Left lung (tissue), 10 donors: ENCODE data around the gene CEP89. TPM values are rescaled to one million over a fixed set of nuclear protein-coding genes. Genes with fewer than 3 reads are reported as not detected.
"Not testable (repeated sequence)": the region's sequence is repeated elsewhere in the genome, so short reads cannot be mapped to it uniquely, and the experiment has no call there.

ENCODE experiments used
- ATAC-seq: fragments of 200-7000 bp; cut with Tn5 transposase; one replicate; pipeline ENCODE4 v1.9.1; 2020; ENCODE audit warnings: moderate library complexity
- DNase-seq, 4 donors: peaks; one replicate each; pipeline ENCODE4 v3.0.0-alpha.2; 2013 to 2020
- H3K27ac ChIP-seq, 2 donors: fragments of 200-600 bp; sonication (generic) in 1 of 2; one replicate each; pipeline versions ENCODE4 v1.5.0 to v1.8.0; 2020 to 2021
- H3K27me3 ChIP-seq, 2 donors: fragments of 200-600 bp; sonication (generic) in 1 of 2; one replicate each; pipeline versions ENCODE4 v1.5.0 to v1.8.0; 2020 to 2021
- H3K36me3 ChIP-seq, 2 donors: fragments of 200-600 bp; sonication (generic) in 1 of 2; one replicate each; pipeline versions ENCODE4 v1.5.0 to v1.8.0; 2020 to 2021
- H3K4me1 ChIP-seq, 2 donors: fragments of 200-600 bp; one replicate each; pipeline ENCODE4 v1.8.0; 2021
- H3K4me3 ChIP-seq, 2 donors: fragments of 200-600 bp; sonication (generic) in 1 of 2; one replicate each; pipeline versions ENCODE4 v1.5.0 to v1.8.0; 2020 to 2021; ENCODE audit warnings: mild to moderate bottlenecking in 1 of 2
- H3K9me3 ChIP-seq, 2 donors: fragments of 200-600 bp; sonication (generic) in 1 of 2; one replicate each; pipeline versions ENCODE4 v1.5.0 to v1.8.0; 2020 to 2021
- intact Hi-C, 2 donors: fragments of 100-400 bp; cut with DNase I; formaldehyde crosslinking; loops; one replicate each; pipeline versions ENCODE4 v1.11.2 to v1.14.2; 2022
- polyA plus RNA-seq, 6 donors: library from polyadenylated mRNA; unstranded; fragments of 120-200 nt; gene quantifications; one replicate each; pipeline ENCODE4 v1.2.1, GENCODE V29; 2013; ENCODE audit not compliant: insufficient read length in 6 of 6
- total RNA-seq, 2 donors: library from RNA; stranded (reverse); fragmentation: NEBNext Ultra II Directional; extraction: Animal tissue kit (Norgen Biotek cat#: 25700); gene quantifications; one replicate each; pipeline ENCODE4 v1.2.1, GENCODE V29; 2021
- TF ChIP-seq, protein P1 (sequence below), 2 donors: fragments of 200-600 bp; sonication (generic) in 1 of 2; IDR thresholded peaks; one replicate each; pipeline versions ENCODE4 v1.5.0 to v1.8.0; 2021; ENCODE audit warnings: antibody characterized with exemption in 2 of 2
- donor health status: DM: no; HTN: yes; CAD: no.
- donor health status: DM: no; HTN: no; CAD: no.

The CEP89 gene
- total and polyA plus RNA-seq, 8 donors, result 19.1 to 37.9 (median 32.3) TPM

DNA sequence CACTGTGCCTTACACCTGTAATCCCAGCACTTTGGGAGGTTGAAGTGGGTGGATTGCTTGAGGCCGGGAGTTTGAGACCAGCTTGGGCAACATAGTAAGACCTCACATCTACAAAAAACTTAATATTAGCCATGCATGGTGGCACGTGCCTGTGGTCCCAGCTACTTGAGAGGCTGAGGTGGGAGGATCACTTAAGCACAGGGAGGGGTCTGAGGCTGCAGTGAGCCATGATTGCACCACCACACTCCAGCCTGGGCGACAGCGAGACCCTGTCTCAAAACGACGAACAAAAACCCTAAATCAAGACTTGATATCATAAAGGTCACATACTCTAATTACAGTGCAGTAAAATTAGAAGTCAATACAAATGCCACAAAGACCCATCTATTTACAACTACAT, 119.5 kb downstream of the CEP89 start:
- Histone ChIP-seq H3K9me3 (no peaks in the 10 kb centered on the region), H3K36me3 (no peaks in the 10 kb centered on the region), H3K27me3 (no peaks in the 10 kb centered on the region), H3K27ac (no peak overlapping the region), H3K4me3 (no peak overlapping the region), H3K4me1 (no peaks in the 10 kb centered on the region)
- no peak for ATAC-seq
- no peak for DNase-seq
- TF ChIP-seq, protein P1, sequence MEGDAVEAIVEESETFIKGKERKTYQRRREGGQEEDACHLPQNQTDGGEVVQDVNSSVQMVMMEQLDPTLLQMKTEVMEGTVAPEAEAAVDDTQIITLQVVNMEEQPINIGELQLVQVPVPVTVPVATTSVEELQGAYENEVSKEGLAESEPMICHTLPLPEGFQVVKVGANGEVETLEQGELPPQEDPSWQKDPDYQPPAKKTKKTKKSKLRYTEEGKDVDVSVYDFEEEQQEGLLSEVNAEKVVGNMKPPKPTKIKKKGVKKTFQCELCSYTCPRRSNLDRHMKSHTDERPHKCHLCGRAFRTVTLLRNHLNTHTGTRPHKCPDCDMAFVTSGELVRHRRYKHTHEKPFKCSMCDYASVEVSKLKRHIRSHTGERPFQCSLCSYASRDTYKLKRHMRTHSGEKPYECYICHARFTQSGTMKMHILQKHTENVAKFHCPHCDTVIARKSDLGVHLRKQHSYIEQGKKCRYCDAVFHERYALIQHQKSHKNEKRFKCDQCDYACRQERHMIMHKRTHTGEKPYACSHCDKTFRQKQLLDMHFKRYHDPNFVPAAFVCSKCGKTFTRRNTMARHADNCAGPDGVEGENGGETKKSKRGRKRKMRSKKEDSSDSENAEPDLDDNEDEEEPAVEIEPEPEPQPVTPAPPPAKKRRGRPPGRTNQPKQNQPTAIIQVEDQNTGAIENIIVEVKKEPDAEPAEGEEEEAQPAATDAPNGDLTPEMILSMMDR (IDR thresholded peaks at IDR 0.05), result no peak
- intact Hi-C loops, result no loop called here

GRCh38 chr19:32848035-32848434, 123.7 kb downstream of the CEP89 start:
- ATAC-seq, H3K4me3 ChIP-seq, intact Hi-C loops, DNase-seq, H3K27ac ChIP-seq, H3K4me1 ChIP-seq, H3K36me3 ChIP-seq, H3K27me3 ChIP-seq, H3K9me3 ChIP-seq: not testable (repeated sequence)

DNA sequence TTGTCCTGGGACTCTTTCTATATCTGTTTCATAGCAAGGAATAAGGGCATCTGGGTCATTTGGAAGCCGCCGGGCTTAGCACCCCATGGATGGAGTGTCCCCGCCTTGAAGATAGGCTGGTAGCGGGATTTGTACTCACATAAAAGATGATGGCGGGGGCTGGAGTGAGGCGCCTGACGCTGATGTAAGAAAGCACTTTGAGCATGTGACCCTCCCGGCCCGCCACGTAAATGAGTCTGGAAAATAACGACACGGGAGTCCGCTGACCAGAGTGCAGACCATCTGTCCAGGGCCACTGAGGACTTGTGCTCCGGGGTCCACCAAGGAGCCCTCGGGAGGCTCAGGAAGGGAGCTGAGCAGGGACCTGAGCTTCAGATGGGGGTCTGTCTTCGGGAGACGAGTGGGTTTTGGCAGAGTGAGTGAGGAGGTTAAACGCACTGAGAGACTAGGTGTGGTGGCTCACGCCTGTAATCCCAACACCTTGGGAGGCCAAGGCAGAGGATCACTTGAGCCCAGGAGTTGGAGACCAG, 128.0 kb downstream of the CEP89 start:
- no peak for DNase-seq
- no peaks in the 10 kb centered on the region for H3K27me3 ChIP-seq
- no peak for ATAC-seq

DNA sequence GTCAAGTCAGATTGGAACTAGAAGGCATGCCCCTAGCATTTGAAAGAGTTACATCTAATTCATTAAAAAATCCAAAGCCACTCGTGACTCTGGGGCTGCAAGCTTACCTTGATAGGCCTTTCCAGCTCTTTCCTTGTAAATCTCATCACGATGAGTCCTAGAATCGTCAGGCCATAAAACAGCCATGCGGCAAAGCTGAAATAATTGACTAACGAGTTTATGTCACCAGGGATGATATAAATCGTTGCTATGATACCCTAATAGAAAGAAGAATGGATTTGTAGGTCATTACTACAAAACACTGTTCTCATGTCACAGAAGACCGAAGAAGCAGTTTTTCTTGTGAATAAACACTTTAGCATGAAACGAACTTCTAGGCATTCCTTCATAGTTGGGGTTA, 129.7 kb downstream of the CEP89 start:
- Histone ChIP-seq H3K4me1 (no peaks in the 10 kb centered on the region), H3K4me3 (no peak overlapping the region), H3K9me3 (peaks cover 0 to 21% of the 10 kb centered on the region in 2 donors), H3K36me3 (no peaks in the 10 kb centered on the region), H3K27ac (no peak overlapping the region), H3K27me3 (no peaks in the 10 kb centered on the region)
- intact Hi-C loops, result no loop called here
- TF ChIP-seq, protein P1 (IDR thresholded peaks at IDR 0.05), result no peak
- ATAC-seq, result no peak
- no peak for DNase-seq

More for the DNA sequence above, 128.0 kb downstream of the CEP89 start:
- Histone ChIP-seq H3K4me3 (no peak overlapping the region), H3K27ac (no peak overlapping the region), H3K9me3 (peaks cover 0 to 21% of the 10 kb centered on the region in 2 donors), H3K36me3 (no peaks in the 10 kb centered on the region), H3K4me1 (no peaks in the 10 kb centered on the region)
- intact Hi-C loops, result no loop called here
- TF ChIP-seq, protein P1 (IDR thresholded peaks at IDR 0.05), result no peak

DNA sequence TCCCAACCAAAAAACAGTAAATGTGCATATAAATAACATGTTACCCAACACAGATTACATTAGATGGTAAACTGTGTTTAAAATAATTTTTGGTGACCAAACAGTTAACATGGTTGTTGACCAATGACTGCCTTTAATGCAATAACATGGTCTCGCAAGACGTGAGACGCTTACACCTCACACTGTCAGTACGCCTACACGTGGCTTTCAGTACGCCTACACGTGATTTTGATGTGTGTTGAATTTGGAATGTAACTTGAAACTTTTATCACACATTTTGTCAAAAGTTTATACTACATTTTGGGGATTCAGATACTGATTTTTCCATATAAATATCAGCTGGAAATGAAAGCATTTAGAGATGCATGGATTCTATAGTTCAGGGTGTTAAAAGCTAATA, 134.2 kb downstream of the CEP89 start:
- TF ChIP-seq, protein P1 (IDR thresholded peaks at IDR 0.05), result no peak

GRCh38 chr19:32833388-32833787, 138.4 kb downstream of the CEP89 start:
- H3K9me3 ChIP-seq, H3K27ac ChIP-seq, H3K4me3 ChIP-seq, DNase-seq, H3K36me3 ChIP-seq, H3K4me1 ChIP-seq, ATAC-seq, H3K27me3 ChIP-seq, intact Hi-C loops: not testable (repeated sequence)

More for the DNA sequence above, 134.2 kb downstream of the CEP89 start:
- H3K36me3 ChIP-seq, result no peaks in the 10 kb centered on the region
- no peak for DNase-seq
- H3K27ac ChIP-seq, result no peak overlapping the region
- intact Hi-C loops, result no loop called here
- no peak overlapping the region for H3K4me3 ChIP-seq
- no peaks in the 10 kb centered on the region for H3K4me1 ChIP-seq
- no peak for ATAC-seq
- H3K9me3 ChIP-seq, result peaks cover 0 to 18% of the 10 kb centered on the region in 2 donors
- no peaks in the 10 kb centered on the region for H3K27me3 ChIP-seq

GRCh38 chr19:32832825-32833224, 138.9 kb downstream of the CEP89 start:
- H3K27me3 ChIP-seq, H3K9me3 ChIP-seq, ATAC-seq, intact Hi-C loops, DNase-seq, H3K4me1 ChIP-seq, H3K27ac ChIP-seq, H3K36me3 ChIP-seq, H3K4me3 ChIP-seq: not testable (repeated sequence)

DNA sequence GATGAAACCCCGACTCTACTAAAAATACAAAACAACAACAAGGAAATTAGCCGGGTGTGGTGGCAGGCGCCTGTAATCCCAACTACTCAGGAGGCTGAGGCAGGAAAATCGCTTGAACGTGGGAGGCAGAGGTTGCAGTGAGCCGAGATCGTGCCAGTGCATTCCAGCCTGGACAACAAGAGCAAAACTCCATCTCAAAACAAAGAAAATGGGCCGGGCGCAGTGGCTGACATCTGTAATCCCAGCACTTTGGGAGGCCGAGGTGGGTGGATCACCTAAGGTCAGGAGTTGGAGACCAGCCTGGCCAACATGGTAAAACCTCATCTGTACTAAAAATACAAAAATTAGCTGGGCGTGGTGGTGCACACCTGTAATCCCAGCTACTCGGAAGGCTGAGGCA, 139.7 kb downstream of the CEP89 start:
- ATAC-seq, H3K27me3 ChIP-seq, H3K27ac ChIP-seq, H3K4me1 ChIP-seq, DNase-seq, intact Hi-C loops, H3K4me3 ChIP-seq, H3K36me3 ChIP-seq, H3K9me3 ChIP-seq: not testable (repeated sequence)
